ENCODE data around the gene TM4SF4. TPM values are rescaled to one million over a fixed set of nuclear protein-coding genes. Genes with fewer than 3 reads are reported as not detected.

TM4SF4 gene
- total RNA-seq, 2 experiments from 2014 or later = not detected

GRCh38 chr3:149453140-149453805 is 21.2 kb upstream of the TM4SF4 start:
- ChIA-PET POLR2A (no interaction called here), CTCF (no interaction called here)

- CTCF ChIA-PET = no interaction called here
- POLR2A ChIA-PET = no interaction called here
Observed at GRCh38 chr3:149454746-149455145, 19.8 kb upstream of the TM4SF4 start.

GRCh38 chr3:149455366-149455765 is 19.1 kb upstream of the TM4SF4 start:
- ChIA-PET CTCF (no interaction called here), POLR2A (no interaction called here)

- CTCF ChIA-PET = no interaction called here
- POLR2A ChIA-PET = no interaction called here
Observed at GRCh38 chr3:149455989-149456388, 18.5 kb upstream of the TM4SF4 start.

GRCh38 chr3:149459491-149460059 is 14.9 kb upstream of the TM4SF4 start:
- ChIA-PET POLR2A (no interaction called here), CTCF (no interaction called here)

- ChIA-PET POLR2A (no interaction called here), CTCF (no interaction called here)
Observed at GRCh38 chr3:149460117-149460516, 14.4 kb upstream of the TM4SF4 start.

GRCh38 chr3:149462051-149462450 is 12.4 kb upstream of the TM4SF4 start:
- POLR2A ChIA-PET = no interaction called here
- CTCF ChIA-PET = no interaction called here

GRCh38 chr3:149462581-149463011 is 11.9 kb upstream of the TM4SF4 start:
- CTCF ChIA-PET = no interaction called here
- POLR2A ChIA-PET = no interaction called here

GRCh38 chr3:149463921-149464320 is 10.6 kb upstream of the TM4SF4 start:
- CTCF ChIA-PET = no interaction called here
- POLR2A ChIA-PET = no interaction called here

GRCh38 chr3:149464542-149465328 is 9.8 kb upstream of the TM4SF4 start:
- POLR2A ChIA-PET = no interaction called here
- CTCF ChIA-PET = no interaction called here

- ChIA-PET POLR2A (no interaction called here), CTCF (no interaction called here)
Observed at GRCh38 chr3:149465351-149465883, 9.1 kb upstream of the TM4SF4 start.

- POLR2A ChIA-PET = no interaction called here
- CTCF ChIA-PET = no interaction called here
Observed at GRCh38 chr3:149466192-149466591, 8.3 kb upstream of the TM4SF4 start.

- ChIA-PET POLR2A (no interaction called here), CTCF (no interaction called here)
Observed at GRCh38 chr3:149468504-149469212, 5.8 kb upstream of the TM4SF4 start.

GRCh38 chr3:149470381-149470780 is 4.1 kb upstream of the TM4SF4 start:
- CTCF ChIA-PET = interaction anchor here (0.6 kb wide), 1 partner anchor 1139 kb away, joined by 3 read pairs; no protein-coding TSS in a partner anchor

GRCh38 chr3:149472030-149472797 is 2.3 kb upstream of the TM4SF4 start:
- ChIA-PET POLR2A (no interaction called here), CTCF (no interaction called here)

More at GRCh38 chr3:149470381-149470780, 4.1 kb upstream of the TM4SF4 start:
- POLR2A ChIA-PET = no interaction called here

- POLR2A ChIA-PET = no interaction called here
- CTCF ChIA-PET = interaction anchor here (0.5 kb wide), 1 partner anchor 30 kb away, joined by 3 read pairs; no protein-coding TSS in a partner anchor
Observed at GRCh38 chr3:149473357-149474249, 894 bp upstream of the TM4SF4 start.

GRCh38 chr3:149475451-149476060 is 1.1 kb downstream of the TM4SF4 start:
- CTCF ChIA-PET = no interaction called here

GRCh38 chr3:149476225-149476624 is 1.7 kb downstream of the TM4SF4 start:
- ChIA-PET CTCF (interaction anchor here (0.7 kb wide), 1 partner anchor 74 kb away, joined by 3 read pairs; no protein-coding TSS in a partner anchor), POLR2A (no interaction called here)

More at GRCh38 chr3:149475451-149476060, 1.1 kb downstream of the TM4SF4 start:
- POLR2A ChIA-PET = no interaction called here
